Psoas muscle (tissue), 8 donors: Measurements from ENCODE around the gene GNB5. TPM values are rescaled to one million over a fixed set of nuclear protein-coding genes. Genes with fewer than 3 reads are reported as not detected.

Source experiments
- ATAC-seq, 4 donors: fragments of 200-7000 bp; cut with Tn5 transposase; one replicate each; pipeline ENCODE4 v1.9.1; 2020; ENCODE audit warnings: moderate library complexity in 3 of 4, mild to moderate bottlenecking in 2 of 4
- DNase-seq, 2 donors: peaks; one replicate each; pipeline ENCODE4 v3.0.0-alpha.2; 2020
- H3K27ac ChIP-seq: fragments of 200-600 bp; one replicate; pipeline ENCODE4 v1.8.0; 2022
- H3K27me3 ChIP-seq, 3 donors: fragments of 200-600 bp in 1 of 3; one replicate each; pipeline versions ENCODE4 v1.6.1 to v1.8.0; 2013 to 2022; ENCODE audit warnings: low read length in 2 of 3, mild to moderate bottlenecking in 2 of 3, moderate library complexity in 1 of 3; ENCODE audit not compliant: insufficient read depth in 3 of 3
- H3K36me3 ChIP-seq, 2 donors: fragments of 200-600 bp in 1 of 2; one replicate each; pipeline versions ENCODE4 v1.6.1 to v1.8.0; 2013 to 2022; ENCODE audit warnings: low read depth in 1 of 2, mild to moderate bottlenecking in 1 of 2, moderate library complexity in 1 of 2; ENCODE audit not compliant: insufficient read depth in 1 of 2
- H3K4me1 ChIP-seq: fragments of 200-600 bp; one replicate; pipeline ENCODE4 v1.8.0; 2022
- H3K4me3 ChIP-seq: fragments of 200-600 bp; one replicate; pipeline ENCODE4 v1.8.0; 2022; ENCODE audit warnings: mild to moderate bottlenecking
- H3K9me3 ChIP-seq: fragments of 200-600 bp; one replicate; pipeline ENCODE4 v1.8.0; 2022
- WGBS, 3 donors: extraction: QIAGEN DNeasy Blood & Tissue Kit; methylation state at CpG; one replicate each; pipeline versions ENCODE4 v1.1.6 to v1.1.7; 2013; 5-methylcytosine and 5-hydroxymethylcytosine counted together
- intact Hi-C, 2 donors: fragments of 100-400 bp; cut with DNase I; formaldehyde crosslinking; loops; one replicate each; pipeline versions ENCODE4 v1.11.0 to v1.14.2; 2022
- polyA plus RNA-seq, 3 donors: library from polyadenylated mRNA; stranded (reverse); fragments of 200-250 nt; gene quantifications; one replicate each; pipeline ENCODE4 v1.2.3, GENCODE V29; 2013
- total RNA-seq, 4 donors: library from RNA; stranded (reverse); fragmentation: NEBNext Ultra II Directional in 2 of 4; extraction: Animal tissue kit (Norgen Biotek cat#: 25700) in 2 of 4; gene quantifications; one replicate each; pipeline versions ENCODE4 v1.2.1 to v1.2.4, GENCODE V29; 2021 to 2023
- TF ChIP-seq, protein P1 (sequence below): fragments of 200-600 bp; IDR thresholded peaks from one replicate; pipeline ENCODE4 v1.8.0; 2022; ENCODE audit warnings: antibody characterized with exemption
- donor health status: healthy with polysubstance abuse.
- donor health status: DM: no; HTN: no; CAD: no; lungs with moderate emphysema.
- donor health status: Bipolar disorder and iron deficiency.
- donor health status: healthy.
- donor health status: DM: yes; HTN: yes; CAD: no.
- donor health status: DM: no; HTN: no; CAD: no.
- donor health status: DM: no; HTN: no; CAD: no.
- donor health status: DM: yes; HTN: yes; CAD: no.

GNB5 gene
- total and polyA plus RNA-seq, 7 donors, result 0.86 to 2.5 (median 1.4) TPM

DNA sequence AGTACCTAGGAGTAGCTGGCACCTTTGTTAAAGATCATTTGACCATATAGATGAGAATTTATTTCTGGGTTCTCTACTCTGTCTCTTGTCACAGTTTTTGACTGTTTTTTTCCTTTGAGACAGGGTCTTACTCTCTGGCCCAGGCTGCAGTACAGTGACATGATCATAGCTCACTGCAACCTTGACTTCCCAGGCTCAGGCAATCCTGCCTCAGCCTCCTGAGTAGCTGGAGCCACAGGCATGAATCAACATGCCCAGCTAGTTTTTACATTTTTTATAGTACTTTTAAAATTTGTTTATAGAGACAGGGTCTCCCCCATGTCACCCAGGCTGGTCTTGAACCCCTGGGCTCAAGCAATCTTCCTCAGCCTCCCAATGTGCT, 123.7 kb downstream of the GNB5 start:
- intact Hi-C loops, result no loop called here
- no peak for DNase-seq
- ATAC-seq, result peak in 1 of 4 donors; percentile 9
- no peak overlapping the region for H3K4me3 ChIP-seq
- TF ChIP-seq, protein P1, sequence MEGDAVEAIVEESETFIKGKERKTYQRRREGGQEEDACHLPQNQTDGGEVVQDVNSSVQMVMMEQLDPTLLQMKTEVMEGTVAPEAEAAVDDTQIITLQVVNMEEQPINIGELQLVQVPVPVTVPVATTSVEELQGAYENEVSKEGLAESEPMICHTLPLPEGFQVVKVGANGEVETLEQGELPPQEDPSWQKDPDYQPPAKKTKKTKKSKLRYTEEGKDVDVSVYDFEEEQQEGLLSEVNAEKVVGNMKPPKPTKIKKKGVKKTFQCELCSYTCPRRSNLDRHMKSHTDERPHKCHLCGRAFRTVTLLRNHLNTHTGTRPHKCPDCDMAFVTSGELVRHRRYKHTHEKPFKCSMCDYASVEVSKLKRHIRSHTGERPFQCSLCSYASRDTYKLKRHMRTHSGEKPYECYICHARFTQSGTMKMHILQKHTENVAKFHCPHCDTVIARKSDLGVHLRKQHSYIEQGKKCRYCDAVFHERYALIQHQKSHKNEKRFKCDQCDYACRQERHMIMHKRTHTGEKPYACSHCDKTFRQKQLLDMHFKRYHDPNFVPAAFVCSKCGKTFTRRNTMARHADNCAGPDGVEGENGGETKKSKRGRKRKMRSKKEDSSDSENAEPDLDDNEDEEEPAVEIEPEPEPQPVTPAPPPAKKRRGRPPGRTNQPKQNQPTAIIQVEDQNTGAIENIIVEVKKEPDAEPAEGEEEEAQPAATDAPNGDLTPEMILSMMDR, result no peak
- no peaks in the 10 kb centered on the region for H3K9me3 ChIP-seq
- H3K27ac ChIP-seq, result no peak overlapping the region
- H3K36me3 ChIP-seq, result peaks cover 0 to 39% of the 10 kb centered on the region in 2 donors
- no peaks in the 10 kb centered on the region for H3K27me3 ChIP-seq
- no peaks in the 10 kb centered on the region for H3K4me1 ChIP-seq

DNA sequence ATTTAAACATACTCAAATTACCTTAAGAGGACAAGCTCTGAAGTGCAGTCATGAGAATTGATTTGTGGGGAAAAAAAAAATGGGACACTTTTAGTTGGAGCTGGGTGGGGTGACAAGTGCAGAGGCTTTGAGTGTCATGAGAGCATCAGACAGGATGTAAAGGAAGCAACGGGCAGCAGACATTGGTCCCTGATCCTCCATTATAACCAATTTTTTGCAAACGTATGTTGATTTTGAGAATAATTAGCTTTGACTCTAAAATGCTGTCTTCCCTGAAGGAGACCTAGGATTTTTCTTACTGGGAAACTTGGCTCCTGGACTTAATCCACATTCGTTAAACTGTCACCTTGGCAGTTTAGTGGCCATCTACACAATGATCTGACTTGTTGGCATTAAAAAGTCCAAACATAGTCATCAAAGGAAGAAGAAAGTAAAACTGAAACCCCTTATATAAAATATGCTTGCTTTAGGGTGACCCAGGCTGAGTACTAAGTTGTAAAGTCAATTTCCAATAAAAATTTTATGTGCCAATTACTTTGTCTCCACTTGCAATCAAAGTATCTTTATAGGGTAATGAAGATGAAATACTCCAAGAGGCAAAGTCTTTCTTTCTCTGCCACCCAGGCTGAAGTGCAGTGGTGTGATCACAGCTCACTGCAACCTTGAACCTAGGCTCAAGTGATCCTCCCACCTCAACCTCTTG, 124.2 kb downstream of the GNB5 start:
- Histone ChIP-seq H3K4me1 (no peaks in the 10 kb centered on the region), H3K4me3 (no peak overlapping the region), H3K36me3 (peaks cover 0 to 44% of the 10 kb centered on the region in 2 donors), H3K27me3 (no peaks in the 10 kb centered on the region), H3K9me3 (no peaks in the 10 kb centered on the region), H3K27ac (no peak overlapping the region)
- TF ChIP-seq, protein P1, result no peak
- intact Hi-C loops, result no loop called here
- DNase-seq, result no peak
- ATAC-seq, result peak in 1 of 4 donors; percentile 23
- 73 to 77% (median 77%) methylated on average over 3 of the region's 3 CpGs for WGBS, 3 donors

Other genes starting within 250 kb of the GNB5 start
- 10 to 100 TPM in 1 of 4 donors, 1 to 10 TPM in 3; 6.2 to 10.2 (median 7.1) TPM for gene LEO1, start 219.6 kb downstream of the GNB5 start, total RNA-seq
- gene LEO1, start 219.6 kb downstream of the GNB5 start, polyA plus RNA-seq, result 10 to 100 TPM in 2 of 3 donors, 1 to 10 TPM in 1; 7.1 to 18.6 (median 16.3) TPM
- 10 to 100 TPM; 29.4 to 58.5 (median 47.7) TPM for gene MAPK6, start 172.2 kb downstream of the GNB5 start, total RNA-seq
- 10 to 100 TPM; 21.1 to 62.7 (median 48.5) TPM for gene MAPK6, start 172.2 kb downstream of the GNB5 start, polyA plus RNA-seq
- gene BCL2L10, start 78.6 kb downstream of the GNB5 start, total RNA-seq, result not detected
- under 1 TPM in 1 of 3 donors, not detected in 2; 0.04 TPM for gene BCL2L10, start 78.6 kb downstream of the GNB5 start, polyA plus RNA-seq
- 1 to 10 TPM; 1.2 to 3.0 (median 2.2) TPM for gene MYO5C, start 104.4 kb upstream of the GNB5 start, total RNA-seq
- under 1 TPM; 0.53 to 0.77 (median 0.75) TPM for gene MYO5C, start 104.4 kb upstream of the GNB5 start, polyA plus RNA-seq